OCI-LY3 (cell line): ENCODE measurements around the gene MMP17.

Experiments used
- EZH2phosphoT487 ChIP-seq: fragments of 200-600 bp; shearing (Covaris generic); IDR thresholded peaks from 2 replicates; pipeline ENCODE4 v1.6.1; 2018; ENCODE audit warnings: antibody characterized with exemption, mixed run types, low read depth
- TF ChIP-seq, protein P1 (sequence below): fragments of 200-600, 300-600 bp; sonication (generic); IDR thresholded peaks from 2 replicates; pipeline ENCODE4 v1.5.1; 2014; ENCODE audit warnings: antibody characterized with exemption, low read length, low read depth

DNA sequence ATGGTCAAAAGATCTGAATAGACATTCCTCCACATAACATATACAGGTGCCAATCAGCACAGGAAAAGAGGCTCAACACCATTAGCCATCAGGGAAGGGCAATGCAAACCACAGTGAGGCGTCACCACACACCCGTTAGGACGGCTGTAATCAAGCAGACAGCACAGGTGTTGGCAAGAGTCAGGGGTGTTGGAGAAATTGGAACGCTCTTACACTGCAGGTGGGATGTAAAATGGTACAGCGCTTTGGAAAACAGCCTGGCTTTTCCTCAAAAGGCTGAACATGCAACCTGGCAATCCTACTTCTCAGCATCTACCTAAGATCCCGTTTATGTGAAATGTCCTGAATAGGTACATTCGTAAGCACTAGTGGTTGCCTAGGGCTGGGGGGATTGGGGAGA, 21.5 kb upstream of the MMP17 start:
- TF ChIP-seq, protein P1, sequence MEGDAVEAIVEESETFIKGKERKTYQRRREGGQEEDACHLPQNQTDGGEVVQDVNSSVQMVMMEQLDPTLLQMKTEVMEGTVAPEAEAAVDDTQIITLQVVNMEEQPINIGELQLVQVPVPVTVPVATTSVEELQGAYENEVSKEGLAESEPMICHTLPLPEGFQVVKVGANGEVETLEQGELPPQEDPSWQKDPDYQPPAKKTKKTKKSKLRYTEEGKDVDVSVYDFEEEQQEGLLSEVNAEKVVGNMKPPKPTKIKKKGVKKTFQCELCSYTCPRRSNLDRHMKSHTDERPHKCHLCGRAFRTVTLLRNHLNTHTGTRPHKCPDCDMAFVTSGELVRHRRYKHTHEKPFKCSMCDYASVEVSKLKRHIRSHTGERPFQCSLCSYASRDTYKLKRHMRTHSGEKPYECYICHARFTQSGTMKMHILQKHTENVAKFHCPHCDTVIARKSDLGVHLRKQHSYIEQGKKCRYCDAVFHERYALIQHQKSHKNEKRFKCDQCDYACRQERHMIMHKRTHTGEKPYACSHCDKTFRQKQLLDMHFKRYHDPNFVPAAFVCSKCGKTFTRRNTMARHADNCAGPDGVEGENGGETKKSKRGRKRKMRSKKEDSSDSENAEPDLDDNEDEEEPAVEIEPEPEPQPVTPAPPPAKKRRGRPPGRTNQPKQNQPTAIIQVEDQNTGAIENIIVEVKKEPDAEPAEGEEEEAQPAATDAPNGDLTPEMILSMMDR = no peak
- TF ChIP-seq EZH2phosphoT487 = no peak
